GM12878 (cell line): ENCODE measurements around the gene CRYGN.

Experiments
- RAD21 ChIP-seq: IDR thresholded peaks from 2 replicates; pipeline ENCODE4 v1.6.1; 2011; ENCODE audit warnings: mild to moderate bottlenecking, low read depth, low read length, moderate library complexity; ENCODE audit not compliant: insufficient read depth
- RFX5 ChIP-seq: IDR thresholded peaks from 2 replicates; pipeline ENCODE4 v1.6.1; 2011; ENCODE audit warnings: low read depth, low read length, improper control_type of control experiment
- TF ChIP-seq, protein P1 (sequence below): IDR thresholded peaks from 2 replicates; pipeline ENCODE4 v1.6.1; 2011; ENCODE audit warnings: borderline replicate concordance, low read depth, mild to moderate bottlenecking, moderate library complexity, mixed read lengths, low read length; ENCODE audit not compliant: insufficient read depth; ENCODE audit errors: extremely low read length
- TF ChIP-seq, protein P2 (sequence below), 3 experiments: IDR thresholded peaks in 2 of 3; conservative IDR thresholded peaks in 1 of 3; 2 replicates each; pipeline ENCODE4 v1.5.1; 2011; ENCODE audit warnings: low read depth in 3 of 3, low read length in 3 of 3, mild to moderate bottlenecking in 3 of 3, control low read depth in 2 of 3, moderate library complexity in 2 of 3, inconsistent platforms in 1 of 3, mixed read lengths in 1 of 3; ENCODE audit not compliant: control insufficient read depth in 2 of 3, insufficient read depth in 1 of 3; ENCODE audit errors: extremely low read depth in 1 of 3
- TF ChIP-seq, protein P3 (sequence below): IDR thresholded peaks from 2 replicates; pipeline ENCODE4 v1.6.1; 2012; ENCODE audit warnings: mild to moderate bottlenecking, low read depth, low read length

- TF ChIP-seq RFX5, result no peak
- TF ChIP-seq, protein P1, sequence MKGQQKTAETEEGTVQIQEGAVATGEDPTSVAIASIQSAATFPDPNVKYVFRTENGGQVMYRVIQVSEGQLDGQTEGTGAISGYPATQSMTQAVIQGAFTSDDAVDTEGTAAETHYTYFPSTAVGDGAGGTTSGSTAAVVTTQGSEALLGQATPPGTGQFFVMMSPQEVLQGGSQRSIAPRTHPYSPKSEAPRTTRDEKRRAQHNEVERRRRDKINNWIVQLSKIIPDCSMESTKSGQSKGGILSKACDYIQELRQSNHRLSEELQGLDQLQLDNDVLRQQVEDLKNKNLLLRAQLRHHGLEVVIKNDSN, result no peak
- TF ChIP-seq, protein P2, sequence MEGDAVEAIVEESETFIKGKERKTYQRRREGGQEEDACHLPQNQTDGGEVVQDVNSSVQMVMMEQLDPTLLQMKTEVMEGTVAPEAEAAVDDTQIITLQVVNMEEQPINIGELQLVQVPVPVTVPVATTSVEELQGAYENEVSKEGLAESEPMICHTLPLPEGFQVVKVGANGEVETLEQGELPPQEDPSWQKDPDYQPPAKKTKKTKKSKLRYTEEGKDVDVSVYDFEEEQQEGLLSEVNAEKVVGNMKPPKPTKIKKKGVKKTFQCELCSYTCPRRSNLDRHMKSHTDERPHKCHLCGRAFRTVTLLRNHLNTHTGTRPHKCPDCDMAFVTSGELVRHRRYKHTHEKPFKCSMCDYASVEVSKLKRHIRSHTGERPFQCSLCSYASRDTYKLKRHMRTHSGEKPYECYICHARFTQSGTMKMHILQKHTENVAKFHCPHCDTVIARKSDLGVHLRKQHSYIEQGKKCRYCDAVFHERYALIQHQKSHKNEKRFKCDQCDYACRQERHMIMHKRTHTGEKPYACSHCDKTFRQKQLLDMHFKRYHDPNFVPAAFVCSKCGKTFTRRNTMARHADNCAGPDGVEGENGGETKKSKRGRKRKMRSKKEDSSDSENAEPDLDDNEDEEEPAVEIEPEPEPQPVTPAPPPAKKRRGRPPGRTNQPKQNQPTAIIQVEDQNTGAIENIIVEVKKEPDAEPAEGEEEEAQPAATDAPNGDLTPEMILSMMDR (IDR thresholded peaks at IDR 0.05 in 2 of 3, conservative IDR thresholded peaks at IDR 0.05 in 1 of 3; ENCODE audit: control insufficient read depth in 2 of 3, extremely low read depth in 1 of 3, insufficient read depth in 1 of 3, low read depth in 3 of 3, low read length in 3 of 3), result no peak
- no peak for TF ChIP-seq RAD21
- TF ChIP-seq, protein P3, sequence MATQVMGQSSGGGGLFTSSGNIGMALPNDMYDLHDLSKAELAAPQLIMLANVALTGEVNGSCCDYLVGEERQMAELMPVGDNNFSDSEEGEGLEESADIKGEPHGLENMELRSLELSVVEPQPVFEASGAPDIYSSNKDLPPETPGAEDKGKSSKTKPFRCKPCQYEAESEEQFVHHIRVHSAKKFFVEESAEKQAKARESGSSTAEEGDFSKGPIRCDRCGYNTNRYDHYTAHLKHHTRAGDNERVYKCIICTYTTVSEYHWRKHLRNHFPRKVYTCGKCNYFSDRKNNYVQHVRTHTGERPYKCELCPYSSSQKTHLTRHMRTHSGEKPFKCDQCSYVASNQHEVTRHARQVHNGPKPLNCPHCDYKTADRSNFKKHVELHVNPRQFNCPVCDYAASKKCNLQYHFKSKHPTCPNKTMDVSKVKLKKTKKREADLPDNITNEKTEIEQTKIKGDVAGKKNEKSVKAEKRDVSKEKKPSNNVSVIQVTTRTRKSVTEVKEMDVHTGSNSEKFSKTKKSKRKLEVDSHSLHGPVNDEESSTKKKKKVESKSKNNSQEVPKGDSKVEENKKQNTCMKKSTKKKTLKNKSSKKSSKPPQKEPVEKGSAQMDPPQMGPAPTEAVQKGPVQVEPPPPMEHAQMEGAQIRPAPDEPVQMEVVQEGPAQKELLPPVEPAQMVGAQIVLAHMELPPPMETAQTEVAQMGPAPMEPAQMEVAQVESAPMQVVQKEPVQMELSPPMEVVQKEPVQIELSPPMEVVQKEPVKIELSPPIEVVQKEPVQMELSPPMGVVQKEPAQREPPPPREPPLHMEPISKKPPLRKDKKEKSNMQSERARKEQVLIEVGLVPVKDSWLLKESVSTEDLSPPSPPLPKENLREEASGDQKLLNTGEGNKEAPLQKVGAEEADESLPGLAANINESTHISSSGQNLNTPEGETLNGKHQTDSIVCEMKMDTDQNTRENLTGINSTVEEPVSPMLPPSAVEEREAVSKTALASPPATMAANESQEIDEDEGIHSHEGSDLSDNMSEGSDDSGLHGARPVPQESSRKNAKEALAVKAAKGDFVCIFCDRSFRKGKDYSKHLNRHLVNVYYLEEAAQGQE, result no peak
Measured at GRCh38 chr7:151483711-151483983, 43.7 kb upstream of the CRYGN start.
